Measurements from ENCODE around the gene COMT.

DNA sequence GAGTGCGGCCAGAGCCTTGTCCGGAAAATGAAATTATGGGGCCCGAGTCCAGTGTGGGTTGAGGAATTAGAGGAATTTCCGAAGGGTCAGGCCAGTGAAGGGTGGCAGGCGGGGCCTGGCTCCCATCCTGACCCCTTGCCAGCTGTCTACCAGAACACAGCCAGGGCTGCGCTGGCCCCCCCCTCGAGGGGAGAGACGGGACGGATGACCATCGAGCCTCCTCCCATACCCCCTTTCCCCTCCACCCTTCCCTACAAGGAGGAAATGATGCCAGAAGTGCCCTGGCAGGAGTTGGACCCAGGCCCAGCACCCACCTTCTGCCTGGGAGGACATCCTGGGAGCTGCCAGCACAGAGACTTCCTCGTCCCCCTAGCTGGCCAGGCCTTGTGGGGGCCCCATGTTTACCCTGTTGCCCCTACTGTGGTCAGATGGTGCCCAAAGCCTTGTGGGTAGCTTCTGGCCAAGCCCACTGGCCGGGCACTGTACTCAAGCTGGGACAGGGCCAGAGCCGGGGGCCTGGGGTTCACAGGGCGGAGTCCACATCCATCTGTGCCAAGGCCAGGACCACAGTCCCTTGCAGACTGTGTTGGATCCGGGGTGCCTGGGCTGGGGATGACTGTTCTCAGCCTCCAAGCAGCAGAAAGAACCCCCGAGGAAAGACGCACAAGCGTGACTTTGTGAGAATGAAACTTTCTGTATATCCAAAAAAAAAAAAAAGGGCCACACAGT, 54.2 kb downstream of the COMT start:
- TF ChIP-seq, protein P1, sequence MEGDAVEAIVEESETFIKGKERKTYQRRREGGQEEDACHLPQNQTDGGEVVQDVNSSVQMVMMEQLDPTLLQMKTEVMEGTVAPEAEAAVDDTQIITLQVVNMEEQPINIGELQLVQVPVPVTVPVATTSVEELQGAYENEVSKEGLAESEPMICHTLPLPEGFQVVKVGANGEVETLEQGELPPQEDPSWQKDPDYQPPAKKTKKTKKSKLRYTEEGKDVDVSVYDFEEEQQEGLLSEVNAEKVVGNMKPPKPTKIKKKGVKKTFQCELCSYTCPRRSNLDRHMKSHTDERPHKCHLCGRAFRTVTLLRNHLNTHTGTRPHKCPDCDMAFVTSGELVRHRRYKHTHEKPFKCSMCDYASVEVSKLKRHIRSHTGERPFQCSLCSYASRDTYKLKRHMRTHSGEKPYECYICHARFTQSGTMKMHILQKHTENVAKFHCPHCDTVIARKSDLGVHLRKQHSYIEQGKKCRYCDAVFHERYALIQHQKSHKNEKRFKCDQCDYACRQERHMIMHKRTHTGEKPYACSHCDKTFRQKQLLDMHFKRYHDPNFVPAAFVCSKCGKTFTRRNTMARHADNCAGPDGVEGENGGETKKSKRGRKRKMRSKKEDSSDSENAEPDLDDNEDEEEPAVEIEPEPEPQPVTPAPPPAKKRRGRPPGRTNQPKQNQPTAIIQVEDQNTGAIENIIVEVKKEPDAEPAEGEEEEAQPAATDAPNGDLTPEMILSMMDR (IDR thresholded peaks at IDR 0.05) = no peak
- no peak for TF ChIP-seq POLR2A (IDR thresholded peaks at IDR 0.05)
